Measurements from ENCODE around the gene ELP5.

DNA sequence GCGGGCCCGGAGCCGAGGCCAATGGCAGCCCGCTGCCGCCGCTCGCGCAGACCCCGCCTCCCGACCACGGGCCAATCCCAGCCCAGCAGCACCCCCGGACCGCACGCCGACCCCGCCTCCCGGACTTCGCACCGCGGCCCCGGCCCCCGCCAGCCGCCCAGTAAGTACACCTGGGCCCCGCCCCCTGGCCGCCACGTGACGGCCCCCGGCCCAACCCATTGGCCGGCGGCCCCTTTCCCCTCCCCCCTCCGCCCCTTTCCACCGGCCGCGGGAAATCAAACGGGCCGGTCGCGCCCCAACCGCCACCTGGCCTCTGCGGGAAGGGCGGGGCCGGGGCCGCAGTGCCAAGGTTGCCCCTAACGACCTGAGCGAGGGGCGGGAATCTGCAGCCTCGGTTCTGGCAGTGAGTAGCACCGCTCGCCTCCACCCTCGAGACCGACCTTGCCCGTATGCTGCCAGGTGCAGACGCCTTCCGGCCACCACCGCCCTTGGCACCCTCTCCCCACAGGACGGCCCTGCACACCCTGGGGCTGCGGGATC, 42.7 kb downstream of the ELP5 start, which contains the start of gene YBX2:
- TF ChIP-seq, protein P1, sequence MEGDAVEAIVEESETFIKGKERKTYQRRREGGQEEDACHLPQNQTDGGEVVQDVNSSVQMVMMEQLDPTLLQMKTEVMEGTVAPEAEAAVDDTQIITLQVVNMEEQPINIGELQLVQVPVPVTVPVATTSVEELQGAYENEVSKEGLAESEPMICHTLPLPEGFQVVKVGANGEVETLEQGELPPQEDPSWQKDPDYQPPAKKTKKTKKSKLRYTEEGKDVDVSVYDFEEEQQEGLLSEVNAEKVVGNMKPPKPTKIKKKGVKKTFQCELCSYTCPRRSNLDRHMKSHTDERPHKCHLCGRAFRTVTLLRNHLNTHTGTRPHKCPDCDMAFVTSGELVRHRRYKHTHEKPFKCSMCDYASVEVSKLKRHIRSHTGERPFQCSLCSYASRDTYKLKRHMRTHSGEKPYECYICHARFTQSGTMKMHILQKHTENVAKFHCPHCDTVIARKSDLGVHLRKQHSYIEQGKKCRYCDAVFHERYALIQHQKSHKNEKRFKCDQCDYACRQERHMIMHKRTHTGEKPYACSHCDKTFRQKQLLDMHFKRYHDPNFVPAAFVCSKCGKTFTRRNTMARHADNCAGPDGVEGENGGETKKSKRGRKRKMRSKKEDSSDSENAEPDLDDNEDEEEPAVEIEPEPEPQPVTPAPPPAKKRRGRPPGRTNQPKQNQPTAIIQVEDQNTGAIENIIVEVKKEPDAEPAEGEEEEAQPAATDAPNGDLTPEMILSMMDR (IDR thresholded peaks at IDR 0.05 in 4 of 5, conservative IDR thresholded peaks at IDR 0.05 in 1 of 5), result no peak
- peak in 1 of 2 donors; percentile 6 for TF ChIP-seq POLR2A (IDR thresholded peaks at IDR 0.05)

Data from gastrocnemius medialis (tissue), 4 donors.